GM12874 (cell line): ENCODE results near the gene SFT2D3.

Source experiments
- TF ChIP-seq, protein P1 (sequence below): IDR thresholded peaks from 2 replicates; pipeline ENCODE4 v1.5.1; 2011; ENCODE audit warnings: low read depth, mild to moderate bottlenecking, control low read depth, low read length, moderate library complexity; ENCODE audit not compliant: insufficient read depth

Gene SFT2D3

DNA sequence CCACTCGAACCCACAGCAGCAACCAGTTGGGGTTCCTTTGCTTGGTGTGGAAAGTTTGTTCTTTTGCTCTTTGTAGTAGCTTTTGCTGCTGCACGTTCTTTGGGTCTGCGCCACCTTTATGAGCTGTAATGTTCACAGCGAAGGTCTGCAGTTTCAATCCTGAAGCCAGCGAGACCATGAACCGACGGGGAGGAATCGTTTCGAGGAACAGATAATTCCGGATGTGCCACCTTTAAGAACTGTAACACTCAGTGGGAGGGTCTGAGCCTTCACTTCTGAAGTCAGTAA lies 41.1 kb upstream of the SFT2D3 start:
- TF ChIP-seq, protein P1, sequence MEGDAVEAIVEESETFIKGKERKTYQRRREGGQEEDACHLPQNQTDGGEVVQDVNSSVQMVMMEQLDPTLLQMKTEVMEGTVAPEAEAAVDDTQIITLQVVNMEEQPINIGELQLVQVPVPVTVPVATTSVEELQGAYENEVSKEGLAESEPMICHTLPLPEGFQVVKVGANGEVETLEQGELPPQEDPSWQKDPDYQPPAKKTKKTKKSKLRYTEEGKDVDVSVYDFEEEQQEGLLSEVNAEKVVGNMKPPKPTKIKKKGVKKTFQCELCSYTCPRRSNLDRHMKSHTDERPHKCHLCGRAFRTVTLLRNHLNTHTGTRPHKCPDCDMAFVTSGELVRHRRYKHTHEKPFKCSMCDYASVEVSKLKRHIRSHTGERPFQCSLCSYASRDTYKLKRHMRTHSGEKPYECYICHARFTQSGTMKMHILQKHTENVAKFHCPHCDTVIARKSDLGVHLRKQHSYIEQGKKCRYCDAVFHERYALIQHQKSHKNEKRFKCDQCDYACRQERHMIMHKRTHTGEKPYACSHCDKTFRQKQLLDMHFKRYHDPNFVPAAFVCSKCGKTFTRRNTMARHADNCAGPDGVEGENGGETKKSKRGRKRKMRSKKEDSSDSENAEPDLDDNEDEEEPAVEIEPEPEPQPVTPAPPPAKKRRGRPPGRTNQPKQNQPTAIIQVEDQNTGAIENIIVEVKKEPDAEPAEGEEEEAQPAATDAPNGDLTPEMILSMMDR: no peak

DNA sequence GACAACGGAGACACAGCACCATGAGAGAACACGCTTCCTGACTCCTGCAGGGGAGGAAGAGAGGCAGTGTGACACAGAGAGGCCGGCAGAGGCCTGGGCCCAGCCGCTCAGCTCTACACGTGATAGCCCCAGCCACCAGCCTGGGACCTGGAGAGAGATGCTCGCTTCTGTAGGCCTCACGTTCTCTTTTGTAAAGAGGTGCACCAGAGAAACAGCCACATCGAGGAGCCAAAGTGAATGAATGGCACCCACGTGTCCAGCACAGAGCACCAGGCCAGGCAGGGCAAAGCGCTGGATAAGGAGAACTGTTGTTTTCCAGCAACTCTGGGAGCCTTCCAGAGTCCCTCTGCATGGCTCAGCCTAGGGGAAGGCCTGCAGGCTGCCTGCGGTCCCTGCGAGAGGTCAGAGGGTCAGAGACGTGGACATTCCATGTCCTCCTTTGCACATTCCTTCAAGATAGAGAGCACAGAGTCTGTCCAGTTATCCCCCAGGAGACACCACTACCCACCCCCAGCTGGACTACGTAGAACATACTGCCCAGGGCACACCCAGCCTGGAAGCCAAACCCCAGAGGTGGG lies 40.1 kb upstream of the SFT2D3 start:
- TF ChIP-seq, protein P1: no peak

DNA sequence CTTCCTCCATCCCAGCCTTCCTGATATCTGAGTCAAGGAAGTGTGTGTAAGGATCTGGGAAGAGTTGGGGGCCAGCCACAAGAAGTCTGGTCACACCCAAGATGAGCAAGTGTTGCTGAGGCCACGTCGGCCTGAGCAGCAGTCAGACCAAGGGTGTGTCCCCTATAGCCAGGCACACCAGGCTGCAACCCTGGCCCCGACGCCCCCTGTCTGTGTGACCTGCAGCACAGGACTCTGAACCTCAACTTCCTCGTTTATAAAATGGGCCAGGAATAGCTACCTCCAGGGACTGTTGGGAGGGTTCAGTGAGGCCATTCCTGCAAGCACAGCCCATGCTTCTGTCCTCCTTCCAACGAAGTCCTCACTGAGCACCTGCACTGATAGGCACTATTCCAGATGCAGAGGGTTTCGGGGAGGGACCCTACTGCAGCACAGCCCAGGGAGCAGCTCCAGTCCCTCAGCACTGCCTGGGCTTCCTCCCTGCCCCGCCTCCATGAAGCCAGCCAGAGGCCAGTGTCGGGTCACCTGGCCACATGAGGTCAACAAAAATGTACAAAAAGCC lies 39.3 kb upstream of the SFT2D3 start:
- TF ChIP-seq, protein P1: no peak

DNA sequence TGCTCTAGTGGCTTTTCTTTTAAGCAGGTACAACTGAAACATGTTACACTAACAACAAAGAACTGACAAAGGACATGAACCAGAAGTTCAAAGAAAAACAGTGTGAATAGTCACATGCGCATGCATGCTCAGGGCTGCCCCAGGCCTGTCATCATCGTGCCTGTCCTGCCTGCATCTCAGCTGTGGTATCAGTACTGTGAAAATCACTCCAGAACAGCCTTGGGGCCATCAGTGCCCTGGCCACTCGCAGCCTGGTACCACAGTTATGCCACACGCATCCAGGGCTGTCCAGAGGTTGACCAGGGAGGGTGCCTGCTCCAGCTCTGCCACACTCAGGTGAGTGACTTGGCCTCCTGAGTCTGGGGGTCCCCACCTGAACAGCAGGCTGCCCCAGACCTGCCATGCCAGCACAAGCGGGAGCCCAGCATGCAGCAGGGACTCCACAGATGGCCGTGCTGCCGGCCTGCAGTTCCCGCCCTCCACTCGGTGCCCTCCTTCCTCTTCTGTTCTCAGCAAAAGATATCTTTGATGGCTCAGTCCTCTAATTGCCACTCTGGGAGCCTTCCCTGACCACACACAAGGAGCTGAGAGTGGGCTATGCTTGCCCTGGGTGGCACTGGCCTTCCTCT lies 38.2 kb upstream of the SFT2D3 start:
- TF ChIP-seq, protein P1: no peak

DNA sequence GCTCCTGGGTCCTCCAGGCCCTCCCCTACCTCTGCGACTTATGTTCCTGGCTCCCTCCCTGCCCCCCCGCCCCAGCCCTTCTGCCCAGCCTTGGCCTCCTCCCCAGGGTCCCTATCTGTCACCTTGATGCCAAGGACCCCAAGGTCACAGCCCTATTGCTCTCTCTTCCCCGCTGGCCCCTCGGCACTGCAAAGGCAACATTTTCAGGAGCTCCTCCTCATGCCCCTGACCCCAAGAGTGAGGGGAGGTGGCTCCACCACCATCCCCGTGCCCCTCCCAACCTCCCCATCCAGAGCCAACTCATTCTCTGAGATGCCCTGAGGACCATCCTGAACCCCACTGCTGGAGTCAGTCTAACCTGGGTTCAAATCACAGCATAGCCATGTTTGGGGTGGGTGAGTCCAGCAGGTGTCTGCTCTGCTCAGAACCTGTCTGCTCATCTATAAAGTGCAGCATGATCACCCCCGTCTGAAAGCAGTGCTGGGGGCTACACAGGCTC lies 37.7 kb upstream of the SFT2D3 start:
- TF ChIP-seq, protein P1: no peak

DNA sequence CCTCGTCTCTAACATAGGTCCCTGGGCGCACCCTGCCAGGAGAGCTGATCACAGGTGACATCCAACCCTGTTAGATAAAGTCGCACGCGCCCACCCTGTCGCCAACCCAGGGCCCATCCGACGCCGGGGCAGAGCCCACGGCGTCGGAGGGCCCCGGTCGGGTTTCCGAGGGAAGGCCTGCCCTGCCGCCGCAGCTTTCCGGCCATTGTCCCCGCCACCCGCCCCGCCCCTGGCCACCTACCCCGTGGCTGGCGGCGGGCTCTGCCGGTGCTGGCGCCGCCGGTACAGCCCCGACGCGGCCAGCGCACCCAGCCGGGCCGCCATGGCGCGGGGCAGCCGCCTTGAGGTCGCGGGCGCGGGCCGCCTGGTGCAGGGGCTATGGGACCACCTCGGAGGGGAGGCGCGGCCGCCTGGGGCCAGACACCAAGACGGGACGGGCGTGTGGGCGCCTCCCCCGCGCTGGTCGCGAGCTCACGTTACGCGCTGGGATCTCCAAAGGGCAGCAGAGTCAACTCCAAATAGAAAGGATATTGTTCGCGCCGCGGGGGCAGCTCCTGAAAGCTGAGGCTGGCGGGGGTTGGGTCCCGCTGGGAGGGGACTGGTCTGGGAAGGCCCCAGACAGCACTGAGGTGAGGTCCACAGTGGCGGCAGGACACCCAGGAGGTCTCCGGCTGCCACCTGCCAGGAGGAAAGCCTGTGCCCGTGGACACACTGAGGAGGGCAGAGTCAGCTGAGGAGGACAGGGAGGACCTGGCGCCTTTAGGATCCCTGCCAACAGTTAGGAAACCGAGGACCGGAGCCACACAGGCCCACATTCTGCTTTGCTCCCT lies 37.0 kb upstream of the SFT2D3 start:
- TF ChIP-seq, protein P1: no peak

DNA sequence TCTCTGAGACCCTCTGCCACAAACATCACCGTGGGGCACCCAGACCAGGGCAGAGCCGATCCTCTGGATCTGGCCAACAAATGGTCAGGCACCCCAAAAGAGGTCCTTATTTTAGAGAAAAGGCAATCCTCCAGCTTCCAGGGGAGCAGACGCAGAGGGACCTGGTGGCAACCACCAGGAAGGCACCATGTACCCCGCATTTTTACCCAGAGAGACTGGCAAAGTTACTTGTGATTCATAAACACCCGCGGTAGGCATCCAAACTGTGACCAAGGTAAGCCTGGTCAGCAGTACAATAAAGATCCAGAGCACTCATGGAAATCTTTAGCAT lies 36.4 kb upstream of the SFT2D3 start:
- TF ChIP-seq, protein P1: no peak
